Epithelial cell of prostate (primary cell): Measurements from ENCODE around the gene BEND4.

Source experiments
- DNase-seq: peaks from one replicate; pipeline ENCODE4 v3.0.0-alpha.2; 2011; ENCODE audit warnings: low read depth, low spot score
- H3K27ac ChIP-seq: fragments of 450-650 bp; 2 replicates; pipeline ENCODE4 v1.5.1; 2017; ENCODE audit warnings: mild to moderate bottlenecking

Gene BEND4

DNA sequence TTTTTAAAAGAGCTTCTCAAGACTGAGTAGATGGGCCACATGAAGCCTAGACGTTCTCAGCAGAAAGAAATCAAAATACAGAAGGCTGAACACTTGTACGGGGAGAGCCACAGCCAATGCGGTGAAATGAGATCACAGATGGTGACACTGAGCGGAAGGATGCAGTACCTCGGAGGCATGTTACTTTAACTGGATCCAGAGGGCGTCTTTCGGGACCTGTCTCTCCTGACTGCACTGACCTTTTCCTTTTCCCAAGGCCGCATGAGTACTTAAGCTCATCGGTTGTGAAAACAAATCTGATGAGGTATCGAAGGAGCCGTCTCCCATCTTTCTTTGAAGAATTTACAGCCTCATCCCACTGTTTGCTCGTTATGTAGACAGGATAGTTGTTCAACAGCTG lies 32.6 kb downstream of the BEND4 start:
- no peak overlapping the region for H3K27ac ChIP-seq
- no peak for DNase-seq

DNA sequence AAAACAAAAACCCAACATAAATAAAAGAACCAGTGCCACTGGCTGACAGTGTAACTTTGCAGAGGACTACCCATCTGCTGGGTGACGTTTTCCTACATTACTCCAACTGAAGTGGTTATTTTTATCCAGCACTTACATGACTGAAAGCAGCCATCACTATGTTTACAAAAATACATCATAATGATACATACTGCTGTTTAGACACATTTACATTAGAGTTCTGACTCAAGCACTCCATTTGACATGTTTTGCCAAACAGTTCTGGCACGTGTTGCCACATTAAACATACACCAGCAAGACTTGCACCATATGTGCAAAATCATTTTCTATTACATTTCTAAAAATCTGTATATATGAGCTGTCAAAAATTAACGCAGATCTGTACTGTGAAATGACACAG lies 39.6 kb downstream of the BEND4 start:
- no peak overlapping the region for H3K27ac ChIP-seq
- DNase-seq = no peak

DNA sequence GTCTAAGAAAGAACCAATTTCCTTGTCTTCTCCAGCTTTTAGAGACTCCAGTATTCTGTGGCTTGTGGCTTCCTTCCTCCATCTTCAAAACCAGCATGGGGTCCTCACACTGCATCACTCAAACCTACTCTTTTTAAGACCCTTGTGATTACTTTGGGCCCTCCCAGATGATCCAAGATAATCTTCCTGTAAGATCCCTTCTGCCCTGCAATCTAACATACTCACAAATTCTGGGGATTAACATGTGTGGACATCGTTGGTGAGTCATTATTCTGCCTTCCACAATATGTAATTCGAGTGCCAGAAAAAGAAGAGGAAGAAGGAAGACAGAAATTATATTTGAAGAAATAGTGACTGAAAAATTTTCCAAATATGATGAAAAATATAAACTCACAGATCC lies 47.9 kb downstream of the BEND4 start:
- peak; percentile 18 for DNase-seq
- no peak overlapping the region for H3K27ac ChIP-seq

GRCh38 chr4:42101446-42101975 lies 50.9 kb downstream of the BEND4 start:
- peak; percentile 81 for DNase-seq
- H3K27ac ChIP-seq = peak overlapping the region; percentile 53

GRCh38 chr4:42088386-42088785 lies 64.1 kb downstream of the BEND4 start:
- no peak overlapping the region for H3K27ac ChIP-seq
- DNase-seq = no peak

DNA sequence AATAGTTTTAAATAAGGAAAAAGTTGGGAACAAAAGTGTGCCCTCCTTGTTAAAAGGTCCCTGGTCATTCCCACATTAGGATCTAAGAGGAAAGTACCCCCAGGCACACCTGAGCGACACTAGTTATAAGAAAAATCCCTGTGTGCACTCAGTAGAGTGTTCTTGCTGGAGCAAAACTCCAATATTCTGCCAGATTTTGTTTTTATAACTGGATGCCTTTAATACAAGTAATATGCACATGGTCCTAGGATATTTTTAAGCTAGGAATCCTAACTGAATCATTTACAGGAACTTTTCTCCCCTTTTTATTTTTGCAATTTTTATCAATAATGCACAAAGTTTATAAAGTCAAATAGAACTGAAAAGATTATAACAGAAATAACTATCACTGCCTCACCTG lies 68.6 kb downstream of the BEND4 start:
- DNase-seq = no peak
- no peak overlapping the region for H3K27ac ChIP-seq

GRCh38 chr4:42080306-42080705 lies 72.1 kb downstream of the BEND4 start:
- no peak for DNase-seq

GRCh38 chr4:42078184-42078801 lies 74.2 kb downstream of the BEND4 start:
- H3K27ac ChIP-seq = no peak overlapping the region
- no peak for DNase-seq

More at GRCh38 chr4:42080306-42080705, 72.1 kb downstream of the BEND4 start:
- no peak overlapping the region for H3K27ac ChIP-seq

DNA sequence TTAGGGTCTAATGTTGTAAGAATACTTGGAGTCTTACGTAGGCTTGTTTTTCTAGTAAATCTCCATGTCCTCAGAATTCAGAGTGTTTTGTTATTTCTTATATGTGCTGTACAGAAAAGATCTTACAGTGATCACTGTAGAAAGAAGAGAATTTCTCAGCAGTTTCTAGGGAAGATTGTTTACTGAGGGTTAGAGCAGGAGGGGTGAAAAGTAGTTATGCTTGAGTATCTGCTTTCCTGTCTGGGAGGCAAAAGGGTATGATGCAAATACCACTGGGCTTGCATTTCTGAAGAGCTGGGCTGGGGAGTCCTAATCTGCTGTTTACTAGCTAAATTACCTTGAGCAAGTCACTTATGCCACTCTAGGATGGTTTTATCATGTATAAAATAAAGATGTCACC lies 78.2 kb downstream of the BEND4 start:
- no peak for DNase-seq
- no peak overlapping the region for H3K27ac ChIP-seq

DNA sequence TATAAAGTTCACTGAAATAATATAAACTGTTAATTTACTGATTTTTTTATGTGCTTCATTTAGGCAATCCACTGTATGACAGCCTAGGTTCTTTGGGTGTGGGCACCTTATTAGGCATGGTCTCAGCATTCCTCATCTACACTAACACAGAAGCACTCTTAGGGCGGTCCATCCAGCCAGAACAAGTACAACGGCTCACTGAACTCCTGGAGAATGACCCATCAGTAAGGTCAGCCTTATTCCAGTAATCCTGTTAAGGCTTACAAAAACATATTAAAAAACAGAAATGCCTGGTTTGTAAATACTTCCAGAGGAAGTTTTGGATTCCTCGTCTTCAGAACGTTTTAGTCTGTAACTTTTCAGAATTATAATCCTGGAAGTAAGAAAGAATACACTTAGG lies 82.0 kb downstream of the BEND4 start:
- no peak for DNase-seq
- no peak overlapping the region for H3K27ac ChIP-seq

- DNase-seq = no peak
- H3K27ac ChIP-seq = no peak overlapping the region
Observed at GRCh38 chr4:42067264-42067663, 85.2 kb downstream of the BEND4 start.

DNA sequence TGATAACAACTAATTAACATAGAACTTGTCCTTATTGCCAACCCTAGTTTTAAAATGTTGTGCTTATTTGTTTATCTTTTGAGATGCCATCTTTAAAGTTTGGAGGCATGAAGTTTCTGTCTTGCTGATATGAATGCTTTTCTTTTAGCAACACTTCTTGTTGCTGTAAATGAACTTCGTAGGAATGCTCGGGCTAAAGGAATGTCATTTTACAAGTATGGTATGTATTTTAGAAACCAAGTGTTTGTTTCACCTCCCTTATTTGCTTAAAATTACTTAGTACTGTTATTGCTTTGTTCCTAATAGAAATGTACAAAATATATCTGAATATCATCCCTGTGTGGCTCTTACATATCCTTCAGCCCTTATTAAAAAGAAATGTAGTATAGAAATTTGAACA lies 86.1 kb downstream of the BEND4 start:
- no peak overlapping the region for H3K27ac ChIP-seq
- DNase-seq = no peak
